ENCODE data around the gene TP73. TPM values are rescaled to one million over a fixed set of nuclear protein-coding genes. Genes with fewer than 3 reads are reported as not detected.

The TP73 gene
- total RNA-seq, 1 experiment from 2014 or later = 10.0 TPM

GRCh38 chr1:3697104-3697503 is 44.8 kb downstream of the TP73 start:
- no TSS peak for BruUV-seq (replicated peaks)
- no peaks in the 10 kb centered on the region for H3K4me1 ChIP-seq (ENCODE audit: insufficient read depth, low read length, poor library complexity, severe bottlenecking)
- no peak for DNase-seq (ENCODE audit: low spot score)
- ChIA-PET POLR2A (ENCODE audit: low non-redundant PET) (no interaction called here), CTCF (no interaction called here)
- no peaks in the 10 kb centered on the region for H3K27me3 ChIP-seq (replicated peaks; ENCODE audit: insufficient read depth, low read depth, low read length, poor library complexity)
- H3K36me3 ChIP-seq (ENCODE audit: insufficient read depth, low read length, poor library complexity, severe bottlenecking) = no peaks in the 10 kb centered on the region
- TF ChIP-seq EZH2 (IDR thresholded peaks at IDR 0.05; ENCODE audit: borderline replicate concordance, low read depth, low read length, poor library complexity, severe bottlenecking) = no peak
- TF ChIP-seq CTCF (conservative IDR thresholded peaks at IDR 0.05; ENCODE audit: low read depth, low read length) = no peak
- no peak overlapping the region for H3K4me3 ChIP-seq (ENCODE audit: low read depth, low read length, poor library complexity, severe bottlenecking)
- intact Hi-C loops (cut with micrococcal nuclease; ENCODE audit: unreplicated experiment) = no loop called here
- H3K9me3 ChIP-seq (ENCODE audit: low read depth, low read length, poor library complexity, severe bottlenecking) = no peaks in the 10 kb centered on the region
- no peak overlapping the region for H3K27ac ChIP-seq (ENCODE audit: low read depth, low read length, poor library complexity, severe bottlenecking)

- DNase-seq (ENCODE audit: low spot score) = no peak
- no peak for TF ChIP-seq CTCF (conservative IDR thresholded peaks at IDR 0.05; ENCODE audit: low read depth, low read length)
- no peak for TF ChIP-seq EZH2 (IDR thresholded peaks at IDR 0.05; ENCODE audit: borderline replicate concordance, low read depth, low read length, poor library complexity, severe bottlenecking)
- Histone ChIP-seq H3K9me3 (ENCODE audit: low read depth, low read length, poor library complexity, severe bottlenecking) (no peaks in the 10 kb centered on the region), H3K27me3 (replicated peaks; ENCODE audit: insufficient read depth, low read depth, low read length, poor library complexity) (no peaks in the 10 kb centered on the region), H3K4me3 (ENCODE audit: low read depth, low read length, poor library complexity, severe bottlenecking) (no peak overlapping the region), H3K4me1 (ENCODE audit: insufficient read depth, low read length, poor library complexity, severe bottlenecking) (no peaks in the 10 kb centered on the region), H3K27ac (ENCODE audit: low read depth, low read length, poor library complexity, severe bottlenecking) (no peak overlapping the region), H3K36me3 (ENCODE audit: insufficient read depth, low read length, poor library complexity, severe bottlenecking) (no peaks in the 10 kb centered on the region)
- BruUV-seq (replicated peaks) = no TSS peak
- ChIA-PET POLR2A (ENCODE audit: low non-redundant PET) (no interaction called here), CTCF (no interaction called here)
- intact Hi-C loops (cut with micrococcal nuclease; ENCODE audit: unreplicated experiment) = no loop called here
Measured at GRCh38 chr1:3697810-3698209, 45.5 kb downstream of the TP73 start.

- DNase-seq (ENCODE audit: low spot score) = no peak
- ChIA-PET CTCF (no interaction called here), POLR2A (ENCODE audit: low non-redundant PET) (no interaction called here)
- H3K9me3 ChIP-seq (ENCODE audit: low read depth, low read length, poor library complexity, severe bottlenecking) = no peaks in the 10 kb centered on the region
- H3K36me3 ChIP-seq (ENCODE audit: insufficient read depth, low read length, poor library complexity, severe bottlenecking) = no peaks in the 10 kb centered on the region
- no peak overlapping the region for H3K4me3 ChIP-seq (ENCODE audit: low read depth, low read length, poor library complexity, severe bottlenecking)
- no TSS peak for BruUV-seq (replicated peaks)
- intact Hi-C loops (cut with micrococcal nuclease; ENCODE audit: unreplicated experiment) = no loop called here
- no peaks in the 10 kb centered on the region for H3K4me1 ChIP-seq (ENCODE audit: insufficient read depth, low read length, poor library complexity, severe bottlenecking)
- H3K27me3 ChIP-seq (replicated peaks; ENCODE audit: insufficient read depth, low read depth, low read length, poor library complexity) = no peaks in the 10 kb centered on the region
- no peak for TF ChIP-seq CTCF (conservative IDR thresholded peaks at IDR 0.05; ENCODE audit: low read depth, low read length)
- TF ChIP-seq EZH2 (IDR thresholded peaks at IDR 0.05; ENCODE audit: borderline replicate concordance, low read depth, low read length, poor library complexity, severe bottlenecking) = no peak
- no peak overlapping the region for H3K27ac ChIP-seq (ENCODE audit: low read depth, low read length, poor library complexity, severe bottlenecking)
Measured at GRCh38 chr1:3698660-3699408, 46.5 kb downstream of the TP73 start.

Data from A673 (cell line).